T-cell (primary cell): Measurements from ENCODE around the gene TFCP2L1. TPM values are rescaled to one million over a fixed set of nuclear protein-coding genes. Genes with fewer than 3 reads are reported as not detected.
"Not testable (repeated sequence)": the region's sequence is repeated elsewhere in the genome, so short reads cannot be mapped to it uniquely, and the experiment has no call there.

ENCODE experiments used
- ATAC-seq, 4 experiments: fragments of 200-7000 bp in 3 of 4; fragments of 150-1000 bp in 1 of 4; cut with Tn5 transposase; replicated peaks in 1 of 4; 1 replicate in 3 of 4; 2 replicates in 1 of 4; pipeline ENCODE4 v1.10.0; 2021; ENCODE audit warnings: moderate library complexity in 3 of 4, mild to moderate bottlenecking in 2 of 4, moderate number of reproducible peaks in 1 of 4
- CTCF ChIA-PET, 2 donors: fragments of 300-600 bp; sonication (Branson Sonifier 250); formaldehyde crosslinking; loops; one replicate each; lab custom pipeline; 2022; ENCODE audit warnings: antibody characterized with exemption in 2 of 2; lab: Charles Lee
- POLR2A ChIA-PET, 2 donors: fragments of 300-600 bp; sonication (Branson Sonifier 250); formaldehyde crosslinking; loops; one replicate each; lab custom pipeline; 2022; ENCODE audit warnings: antibody characterized with exemption in 2 of 2; lab: Charles Lee
- DNase-seq, 35 experiments: peaks; one replicate each; pipeline versions ENCODE4 v3.0.0 to v3.0.0-alpha.2; 2013 to 2023
- H3K27ac ChIP-seq: one replicate; pipeline ENCODE4 v1.5.1; 2013; ENCODE audit warnings: low read length
- H3K27me3 ChIP-seq, 2 experiments: replicated peaks in 1 of 2; 1 replicate in 1 of 2; 2 replicates in 1 of 2; pipeline versions ENCODE4 v1.6.1 to v1.7.0; 2013; ENCODE audit warnings: low read length in 1 of 2, mixed read lengths in 1 of 2; ENCODE audit not compliant: control insufficient read depth in 2 of 2, insufficient read depth in 2 of 2; ENCODE audit errors: extremely low read depth in 1 of 2
- H3K36me3 ChIP-seq, 2 donors: 1 replicate in 1 of 2; 2 replicates in 1 of 2; pipeline versions ENCODE4 v1.6.1 to v1.7.0; 2013; ENCODE audit warnings: low read length in 1 of 2; ENCODE audit not compliant: control insufficient read depth in 2 of 2, insufficient read depth in 1 of 2; ENCODE audit errors: extremely low read depth in 1 of 2
- H3K4me1 ChIP-seq, 2 experiments: 1 replicate in 1 of 2; 2 replicates in 1 of 2; pipeline versions ENCODE4 v1.6.1 to v1.7.0; 2013; ENCODE audit warnings: low read length in 2 of 2, mixed read lengths in 1 of 2; ENCODE audit not compliant: insufficient read depth in 2 of 2, control insufficient read depth in 1 of 2; ENCODE audit errors: extremely low read depth in 1 of 2
- H3K4me3 ChIP-seq, 2 donors: 1 replicate in 1 of 2; 2 replicates in 1 of 2; pipeline versions ENCODE4 v1.5.1 to v1.7.0; 2013; ENCODE audit warnings: mild to moderate bottlenecking in 2 of 2, low read length in 1 of 2, moderate library complexity in 1 of 2; ENCODE audit not compliant: control insufficient read depth in 1 of 2; ENCODE audit errors: extremely low read depth in 1 of 2
- H3K9me3 ChIP-seq: 2 replicates; pipeline ENCODE4 v1.7.0; 2013
- H3K27ac Mint-ChIP-seq, 2 donors: one replicate each; pipeline ENCODE4 v1.8.0; 2020 to 2021; ENCODE audit warnings: mild to moderate bottlenecking in 2 of 2, mixed read lengths in 2 of 2
- H3K27me3 Mint-ChIP-seq, 2 donors: one replicate each; pipeline ENCODE4 v1.8.0; 2021 to 2022; ENCODE audit warnings: mixed read lengths in 2 of 2
- H3K36me3 Mint-ChIP-seq: one replicate; pipeline ENCODE4 v1.8.0; 2021; ENCODE audit warnings: mixed read lengths
- H3K4me1 Mint-ChIP-seq, 3 donors: one replicate each; pipeline ENCODE4 v1.8.0; 2020 to 2022; ENCODE audit warnings: mixed read lengths in 3 of 3, mild to moderate bottlenecking in 1 of 3
- H3K4me3 Mint-ChIP-seq, 3 donors: one replicate each; pipeline ENCODE4 v1.8.0; 2020 to 2022; ENCODE audit warnings: mild to moderate bottlenecking in 3 of 3, mixed read lengths in 3 of 3, moderate library complexity in 3 of 3
- H3K9me3 Mint-ChIP-seq, 3 donors: one replicate each; pipeline ENCODE4 v1.8.0; 2020 to 2022; ENCODE audit warnings: mixed read lengths in 3 of 3
- WGBS: methylation state at CpG from one replicate; pipeline ENCODE4 v1.1.5; 2013; ENCODE audit warnings: missing lambda C conversion rate; ENCODE audit not compliant: insufficient coverage; 5-methylcytosine and 5-hydroxymethylcytosine counted together
- total RNA-seq, 35 experiments: library from RNA in 6 of 35; stranded (reverse) in 6 of 35; fragments of 120-200 nt in 1 of 35; gene quantifications; one replicate each; pipeline versions ENCODE4 v1.2.1 to v1.2.4 and lab custom pipeline; 2013 to 2026

The TFCP2L1 gene
- total RNA-seq, 5 donors from 2014 or later (not counting 1 experiment from before 2014, with no cell fraction given) = 0.18 to 1.0 (median 0.70) TPM

- no peaks in the 10 kb centered on the region for H3K4me1 Mint-ChIP-seq
- no peak overlapping the region for H3K4me3 Mint-ChIP-seq
- H3K27me3 Mint-ChIP-seq = peaks cover 4 to 9% of the 10 kb centered on the region in 2 donors
- ChIA-PET POLR2A (no interaction called here), CTCF (no interaction called here)
- ATAC-seq = no peak
- Histone ChIP-seq H3K4me3 (no peak overlapping the region), H3K4me1 (no peaks in the 10 kb centered on the region), H3K9me3 (no peaks in the 10 kb centered on the region), H3K27me3 (peaks cover 0 to 9% of the 10 kb centered on the region in 2 experiments), H3K36me3 (no peaks in the 10 kb centered on the region), H3K27ac (no peak overlapping the region)
- 82% methylated on average over 4 of the region's 6 CpGs for WGBS
- H3K27ac Mint-ChIP-seq = no peak overlapping the region
- no peak for DNase-seq
- no peaks in the 10 kb centered on the region for H3K9me3 Mint-ChIP-seq
- no peaks in the 10 kb centered on the region for H3K36me3 Mint-ChIP-seq
These were observed 44.8 kb upstream of the TFCP2L1 start for GRCh38 chr2:121329786-121330185.

- ATAC-seq = no peak
- Histone ChIP-seq H3K4me3 (no peak overlapping the region), H3K27ac (no peak overlapping the region), H3K27me3 (peaks cover 0 to 10% of the 10 kb centered on the region in 2 experiments), H3K36me3 (no peaks in the 10 kb centered on the region), H3K4me1 (no peaks in the 10 kb centered on the region), H3K9me3 (no peaks in the 10 kb centered on the region)
- Mint-ChIP-seq H3K4me3 (no peak overlapping the region), H3K9me3 (no peaks in the 10 kb centered on the region), H3K27me3 (peaks cover 4 to 11% of the 10 kb centered on the region in 2 donors), H3K4me1 (no peaks in the 10 kb centered on the region), H3K27ac (no peak overlapping the region), H3K36me3 (no peaks in the 10 kb centered on the region)
- ChIA-PET POLR2A (no interaction called here), CTCF (interaction anchor here in 1 of 2 donors (0.7 kb wide), 1 partner anchor 9 kb away, joined by 7 read pairs; no protein-coding TSS in a partner anchor)
- no CpG with 5 or more reads among the region's 8 CpGs for WGBS
- no peak for DNase-seq
These were observed 41.6 kb upstream of the TFCP2L1 start for GRCh38 chr2:121326628-121327027.

GRCh38 chr2:121324601-121325000 lies 39.6 kb upstream of the TFCP2L1 start:
- no peaks in the 10 kb centered on the region for H3K36me3 ChIP-seq
- Mint-ChIP-seq H3K36me3 (no peaks in the 10 kb centered on the region), H3K27ac (no peak overlapping the region), H3K4me3 (no peak overlapping the region), H3K4me1 (no peaks in the 10 kb centered on the region), H3K27me3 (peaks cover 4 to 7% of the 10 kb centered on the region in 2 donors), H3K9me3 (no peaks in the 10 kb centered on the region)
- no peak overlapping the region for H3K27ac ChIP-seq
- H3K9me3 ChIP-seq = no peaks in the 10 kb centered on the region
- no peaks in the 10 kb centered on the region for H3K4me1 ChIP-seq
- ATAC-seq (no peak), DNase-seq (no peak)
- POLR2A ChIA-PET = no interaction called here
- peaks cover 0 to 7% of the 10 kb centered on the region in 2 experiments for H3K27me3 ChIP-seq
- CTCF ChIA-PET = no interaction called here
- H3K4me3 ChIP-seq = no peak overlapping the region
- WGBS = no CpG with 5 or more reads among the region's 7 CpGs

GRCh38 chr2:121321476-121321875 lies 36.5 kb upstream of the TFCP2L1 start:
- ATAC-seq (no peak), DNase-seq (no peak)
- Histone ChIP-seq H3K27ac (no peak overlapping the region), H3K36me3 (no peaks in the 10 kb centered on the region), H3K27me3 (peaks cover 0 to 8% of the 10 kb centered on the region in 2 experiments), H3K4me1 (no peaks in the 10 kb centered on the region), H3K9me3 (no peaks in the 10 kb centered on the region), H3K4me3 (no peak overlapping the region)
- Mint-ChIP-seq H3K36me3 (no peaks in the 10 kb centered on the region), H3K4me1 (no peaks in the 10 kb centered on the region), H3K27ac (no peak overlapping the region), H3K27me3 (peaks cover 2 to 4% of the 10 kb centered on the region in 2 donors), H3K4me3 (no peak overlapping the region), H3K9me3 (no peaks in the 10 kb centered on the region)
- ChIA-PET POLR2A (no interaction called here), CTCF (no interaction called here)
- 82% methylated on average over 6 of the region's 8 CpGs for WGBS

- ATAC-seq = no peak
- Histone ChIP-seq H3K36me3 (no peaks in the 10 kb centered on the region), H3K27me3 (peaks cover 0 to 8% of the 10 kb centered on the region in 2 experiments), H3K4me3 (no peak overlapping the region), H3K27ac (no peak overlapping the region), H3K4me1 (no peaks in the 10 kb centered on the region), H3K9me3 (no peaks in the 10 kb centered on the region)
- no peak overlapping the region for H3K4me3 Mint-ChIP-seq
- no peaks in the 10 kb centered on the region for H3K9me3 Mint-ChIP-seq
- H3K27me3 Mint-ChIP-seq = peaks cover 0 to 2% of the 10 kb centered on the region in 2 donors
- DNase-seq = no peak
- H3K4me1 Mint-ChIP-seq = no peaks in the 10 kb centered on the region
- H3K36me3 Mint-ChIP-seq = no peaks in the 10 kb centered on the region
- ChIA-PET CTCF (no interaction called here), POLR2A (no interaction called here)
- 92% methylated on average over 1 of the region's 3 CpGs for WGBS
- H3K27ac Mint-ChIP-seq = no peak overlapping the region
These were observed 34.9 kb upstream of the TFCP2L1 start for GRCh38 chr2:121319941-121320340.

GRCh38 chr2:121316986-121317385 lies 32.0 kb upstream of the TFCP2L1 start:
- Histone ChIP-seq H3K4me3 (no peak overlapping the region), H3K36me3 (no peaks in the 10 kb centered on the region), H3K9me3 (no peaks in the 10 kb centered on the region), H3K4me1 (no peaks in the 10 kb centered on the region), H3K27ac (no peak overlapping the region), H3K27me3 (peaks cover 0 to 6% of the 10 kb centered on the region in 2 experiments)
- ChIA-PET POLR2A (no interaction called here), CTCF (no interaction called here)
- no peak overlapping the region for H3K4me3 Mint-ChIP-seq
- H3K27me3 Mint-ChIP-seq = no peaks in the 10 kb centered on the region
- H3K27ac Mint-ChIP-seq = no peak overlapping the region
- ATAC-seq = no peak
- no peak for DNase-seq
- no peaks in the 10 kb centered on the region for H3K36me3 Mint-ChIP-seq
- no peaks in the 10 kb centered on the region for H3K9me3 Mint-ChIP-seq
- no peaks in the 10 kb centered on the region for H3K4me1 Mint-ChIP-seq
- WGBS = 82% methylated on average over 2 of the region's 7 CpGs

- H3K27ac Mint-ChIP-seq, H3K4me3 ChIP-seq, CTCF ChIA-PET, H3K4me1 Mint-ChIP-seq, ATAC-seq, H3K9me3 ChIP-seq, H3K27ac ChIP-seq, H3K4me1 ChIP-seq, H3K36me3 ChIP-seq, H3K4me3 Mint-ChIP-seq, H3K27me3 ChIP-seq, DNase-seq, H3K9me3 Mint-ChIP-seq, H3K27me3 Mint-ChIP-seq, H3K36me3 Mint-ChIP-seq: not testable (repeated sequence)
- POLR2A ChIA-PET = interaction anchor here in 1 of 2 donors (0.6 kb wide), 1 partner anchor 9 kb away, joined by 4 read pairs; no protein-coding TSS in a partner anchor
- WGBS = 86% methylated on average over 6 of the region's 15 CpGs
These were observed 28.7 kb upstream of the TFCP2L1 start for GRCh38 chr2:121313701-121314100.
